ENCODE data around the gene ANKRD11.

DNA sequence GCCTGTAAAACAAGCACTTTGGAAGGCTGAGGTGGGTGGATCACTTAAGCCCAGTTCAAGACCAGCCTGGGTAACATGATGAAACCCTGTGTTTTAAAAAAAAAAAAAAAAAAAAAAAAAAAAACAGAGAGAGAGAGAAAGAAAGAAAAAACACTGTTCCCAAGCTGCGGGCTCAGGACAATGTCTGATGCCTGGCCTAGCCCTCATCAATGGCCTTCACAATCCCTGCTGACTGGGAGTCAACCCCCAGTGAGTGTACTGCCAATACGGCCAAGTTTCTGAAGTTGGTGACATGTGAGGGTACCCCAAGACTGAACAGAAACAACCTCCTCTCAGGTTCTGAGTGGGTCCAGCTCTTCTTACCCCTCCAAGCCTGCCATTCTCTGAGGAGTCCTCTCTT, 156.3 kb downstream of the ANKRD11 start:
- no peak for TF ChIP-seq EZH2phosphoT487 (IDR thresholded peaks at IDR 0.05; ENCODE audit: low read length)
- TF ChIP-seq, protein P1, sequence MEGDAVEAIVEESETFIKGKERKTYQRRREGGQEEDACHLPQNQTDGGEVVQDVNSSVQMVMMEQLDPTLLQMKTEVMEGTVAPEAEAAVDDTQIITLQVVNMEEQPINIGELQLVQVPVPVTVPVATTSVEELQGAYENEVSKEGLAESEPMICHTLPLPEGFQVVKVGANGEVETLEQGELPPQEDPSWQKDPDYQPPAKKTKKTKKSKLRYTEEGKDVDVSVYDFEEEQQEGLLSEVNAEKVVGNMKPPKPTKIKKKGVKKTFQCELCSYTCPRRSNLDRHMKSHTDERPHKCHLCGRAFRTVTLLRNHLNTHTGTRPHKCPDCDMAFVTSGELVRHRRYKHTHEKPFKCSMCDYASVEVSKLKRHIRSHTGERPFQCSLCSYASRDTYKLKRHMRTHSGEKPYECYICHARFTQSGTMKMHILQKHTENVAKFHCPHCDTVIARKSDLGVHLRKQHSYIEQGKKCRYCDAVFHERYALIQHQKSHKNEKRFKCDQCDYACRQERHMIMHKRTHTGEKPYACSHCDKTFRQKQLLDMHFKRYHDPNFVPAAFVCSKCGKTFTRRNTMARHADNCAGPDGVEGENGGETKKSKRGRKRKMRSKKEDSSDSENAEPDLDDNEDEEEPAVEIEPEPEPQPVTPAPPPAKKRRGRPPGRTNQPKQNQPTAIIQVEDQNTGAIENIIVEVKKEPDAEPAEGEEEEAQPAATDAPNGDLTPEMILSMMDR (IDR thresholded peaks at IDR 0.05; ENCODE audit: low read length) = no peak

Data from MM.1S (cell line).